Measurements from ENCODE around the gene TFIP11.

Gene TFIP11

GRCh38 chr22:26442086-26442756 is 70.1 kb downstream of the TFIP11 start:
- Histone ChIP-seq H3K27ac (no peak overlapping the region), H2AFZ (ENCODE audit: low read depth) (no peak overlapping the region), H3K79me2 (ENCODE audit: insufficient read depth, low read depth) (no peaks in the 10 kb centered on the region), H4K20me1 (ENCODE audit: insufficient read depth) (no peaks in the 10 kb centered on the region), H3K36me3 (ENCODE audit: insufficient read depth) (no peaks in the 10 kb centered on the region), H3K4me1 (ENCODE audit: low read depth, poor library complexity, severe bottlenecking) (no peaks in the 10 kb centered on the region), H3K27me3 (ENCODE audit: insufficient read depth, low read depth) (no peaks in the 10 kb centered on the region), H3K4me3 (IDR thresholded peaks at IDR 0.05; ENCODE audit: insufficient read depth, low read depth, low read length) (no peak overlapping the region), H3K4me2 (no peak overlapping the region), H3K9ac (no peak overlapping the region)
- TF ChIP-seq CTCF (conservative IDR thresholded peaks at IDR 0.05; ENCODE audit: low read depth, low read length), result no peak

All from KMS-11 (cell line).